Suppressor macrophage treated with lipopolysaccharide for 1 hour (primary cell): ENCODE data around the gene C16orf96.

Source experiments
- DNase-seq, 3 donors: peaks; one replicate each; pipeline ENCODE4 v3.0.0-alpha.2; 2020 to 2022

C16orf96 gene

GRCh38 chr16:4525634-4526277 is 30.4 kb upstream of the C16orf96 start:
- DNase-seq = no peak

DNA sequence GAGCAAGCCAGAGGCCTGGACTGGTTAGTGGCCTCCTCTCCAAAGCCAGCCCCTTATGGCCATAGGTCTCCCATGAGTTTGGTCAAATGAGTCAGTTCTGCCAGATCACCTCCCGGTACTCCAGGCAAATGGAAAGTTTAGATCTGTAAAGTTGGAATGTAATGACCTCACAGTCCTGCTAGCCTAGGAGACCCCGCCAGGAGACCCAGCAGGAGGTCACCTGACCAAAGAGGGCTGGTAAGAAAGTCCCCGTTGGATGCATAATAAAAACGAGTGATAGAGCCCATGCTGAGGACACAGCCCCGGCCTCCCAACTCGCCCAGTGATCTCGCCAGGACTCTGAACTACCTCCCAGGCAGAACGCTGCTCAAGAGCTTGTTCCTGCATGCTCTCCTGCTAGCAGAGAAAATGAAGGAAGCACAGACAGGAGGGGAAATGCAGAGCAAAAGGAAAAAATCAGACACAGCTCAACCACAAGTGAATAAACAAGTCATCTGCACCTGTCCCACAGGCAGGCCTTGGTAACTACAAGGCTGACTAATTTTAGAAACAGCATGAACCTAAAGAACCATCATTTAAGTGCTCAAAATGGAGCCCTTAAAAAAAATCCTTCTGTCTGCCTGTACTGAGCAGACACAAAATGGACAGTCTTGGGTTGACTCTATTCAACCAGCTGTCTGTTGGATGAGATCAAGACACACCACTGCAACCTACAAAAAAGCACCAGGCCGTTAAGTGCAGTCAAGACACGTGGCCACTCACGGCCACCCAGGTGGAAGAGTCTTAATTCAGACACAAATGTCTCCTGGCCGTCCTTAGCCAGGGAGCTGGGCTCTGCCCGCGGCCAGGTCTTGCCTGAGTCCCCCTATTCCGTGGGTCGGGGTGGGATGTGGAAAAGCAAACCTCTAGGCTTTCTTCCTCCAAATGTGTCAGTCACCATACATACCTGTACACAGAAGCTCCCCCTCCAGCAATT is 26.8 kb upstream of the C16orf96 start:
- DNase-seq = no peak

DNA sequence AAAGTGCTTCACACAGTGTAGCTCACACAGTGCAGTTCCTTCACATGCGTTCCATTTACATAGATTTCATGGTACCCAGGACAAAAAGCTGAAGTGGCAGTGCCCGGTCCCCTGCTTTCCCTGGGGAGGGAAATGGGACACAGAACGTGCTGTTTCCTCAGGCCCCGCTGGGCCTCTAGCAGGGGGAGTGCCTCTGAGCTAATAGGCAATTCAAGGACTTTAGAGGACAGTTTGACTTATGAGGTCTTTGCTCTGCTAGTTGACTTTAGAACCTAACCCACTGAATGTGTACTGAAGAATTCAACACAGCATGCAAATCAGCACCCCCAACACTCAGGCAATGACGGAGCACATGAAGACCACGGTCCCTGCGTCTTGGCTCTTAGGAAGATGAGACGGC is 24.3 kb upstream of the C16orf96 start:
- no peak for DNase-seq

DNA sequence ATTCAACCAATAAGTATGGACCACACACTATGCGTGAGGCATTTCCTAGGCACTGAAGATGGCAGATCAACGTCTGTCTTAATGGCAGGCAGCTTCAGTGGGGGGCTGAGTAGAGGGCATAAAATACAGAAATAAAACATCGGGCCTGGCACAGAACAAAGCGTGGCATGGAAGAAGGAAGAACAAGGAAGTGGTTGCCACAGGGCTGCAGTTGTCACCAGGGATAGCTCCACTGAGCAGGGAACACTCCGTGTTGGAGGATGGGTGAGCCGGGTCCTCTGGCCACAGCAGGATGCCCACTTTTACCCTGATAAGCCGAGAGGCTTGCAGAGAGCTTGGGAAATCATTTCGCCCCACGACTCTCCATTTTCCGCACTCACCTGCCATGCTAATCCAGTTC is 23.9 kb upstream of the C16orf96 start:
- DNase-seq = no peak

- DNase-seq = no peak
Measured at GRCh38 chr16:4533490-4533889, 22.6 kb upstream of the C16orf96 start.

DNA sequence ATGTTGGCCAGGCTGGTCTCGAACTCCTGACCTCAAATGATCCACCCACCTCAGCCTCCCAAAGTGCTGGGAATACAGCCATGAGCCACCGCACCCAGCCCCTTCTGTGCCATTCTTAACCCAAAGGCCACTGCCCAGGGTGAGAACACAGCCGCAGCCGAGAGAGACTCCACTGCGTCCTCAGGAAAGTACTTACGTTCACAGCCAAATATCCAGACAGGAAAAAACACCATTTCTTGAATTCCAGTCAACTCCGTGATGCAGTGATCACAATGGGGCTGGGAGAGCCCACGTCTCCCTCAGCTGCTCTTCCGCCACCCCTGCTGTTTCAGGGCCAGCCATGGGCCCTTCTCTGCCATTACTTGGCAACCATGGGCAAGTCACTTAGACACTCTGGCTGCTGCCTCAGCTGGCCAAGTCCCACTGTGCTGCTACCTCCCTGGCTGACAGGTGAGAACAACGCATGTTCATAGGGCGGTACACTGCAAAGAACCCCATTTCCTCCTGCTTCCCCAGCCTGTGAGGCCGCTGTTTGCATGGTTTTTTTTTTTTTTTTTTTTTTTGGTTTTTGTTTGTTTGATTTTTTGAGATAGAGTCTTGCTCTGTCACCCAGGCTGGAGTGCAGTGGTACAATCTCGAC is 21.9 kb upstream of the C16orf96 start:
- no peak for DNase-seq

DNA sequence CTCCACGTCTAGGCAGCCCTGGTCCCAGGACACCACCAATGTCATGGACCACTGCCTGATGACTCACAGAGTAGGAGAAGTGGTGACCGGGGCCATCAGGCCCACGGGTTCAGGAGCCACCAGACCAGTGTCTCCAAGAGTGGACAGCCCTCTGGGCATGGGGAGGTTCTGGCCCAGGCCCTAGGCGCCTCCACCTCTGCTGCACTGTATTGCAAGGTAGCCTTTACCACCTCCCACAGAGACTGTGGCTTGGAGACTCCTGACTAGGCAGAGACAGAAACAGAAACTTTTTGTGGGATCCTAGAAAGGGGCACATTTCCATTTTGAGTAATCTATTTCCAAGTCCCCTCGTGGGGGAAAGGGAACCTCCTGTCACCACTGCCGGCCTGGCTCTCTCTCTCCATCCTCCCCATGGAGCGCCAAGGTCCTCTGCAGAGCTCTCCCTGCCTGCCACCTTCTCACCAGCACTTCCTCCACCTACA is 20.5 kb upstream of the C16orf96 start:
- DNase-seq = peak in 2 of 3 donors; percentile 17 to 22

GRCh38 chr16:4536391-4537106 is 19.6 kb upstream of the C16orf96 start:
- no peak for DNase-seq

GRCh38 chr16:4537376-4538343 is 18.5 kb upstream of the C16orf96 start:
- peak in 2 of 3 donors; percentile 27 to 60 for DNase-seq

GRCh38 chr16:4538350-4539235 is 17.5 kb upstream of the C16orf96 start, which contains the start of gene CDIP1:
TSS of gene CDIP1 (minus strand) at chr16:4538773. CDS start at chr16:4514130, 24,643 bp downstream.
- DNase-seq = peak; percentile 98 to 100 (median 100)

DNA sequence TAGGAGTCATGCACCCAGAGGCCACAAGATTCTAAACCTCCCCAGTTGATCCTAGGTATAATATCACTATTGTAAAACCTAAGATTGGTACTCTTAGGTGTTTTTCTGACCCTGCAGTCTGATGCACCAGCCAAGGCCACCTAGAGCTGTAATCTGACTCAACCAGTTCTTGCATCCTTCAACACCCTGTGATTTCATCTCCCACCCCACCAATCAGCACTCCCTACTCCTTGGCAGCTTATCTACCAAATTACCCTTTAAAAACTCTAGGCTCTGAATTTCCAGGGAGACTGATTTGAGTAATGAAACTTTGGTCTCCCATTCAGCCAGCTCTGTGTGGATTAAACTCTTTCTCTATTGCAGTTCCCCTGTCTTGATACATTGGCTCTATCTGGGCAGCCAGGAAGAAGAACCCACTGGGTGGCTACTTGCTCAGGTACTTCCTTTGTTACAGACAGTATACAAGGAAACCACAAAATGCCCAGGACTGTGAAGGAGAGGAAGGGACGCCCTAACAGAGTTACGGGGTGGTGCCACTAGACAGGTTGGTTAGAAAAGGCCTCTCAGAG is 16.3 kb upstream of the C16orf96 start:
- DNase-seq = no peak

DNA sequence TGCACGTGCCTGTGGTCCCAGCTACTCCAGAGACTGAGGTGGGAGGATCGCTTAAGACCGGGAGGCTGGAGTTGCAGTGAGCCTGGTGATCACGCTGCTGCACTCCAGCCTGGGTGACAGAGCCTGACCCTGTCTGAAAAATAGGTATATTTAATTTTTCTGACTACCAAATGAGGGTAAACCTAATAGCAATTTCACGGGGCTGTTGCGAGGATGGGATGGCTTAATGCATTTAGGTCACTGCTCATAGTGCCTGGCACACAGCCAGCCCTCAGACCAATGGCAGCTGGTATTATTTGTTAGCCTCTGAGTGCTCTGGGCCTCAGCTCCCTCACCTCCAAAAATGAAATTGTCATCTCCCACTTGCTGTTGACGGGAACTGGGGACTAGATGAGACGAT is 11.7 kb upstream of the C16orf96 start:
- DNase-seq = no peak

- no peak for DNase-seq
Measured at GRCh38 chr16:4548124-4548523, 8.0 kb upstream of the C16orf96 start.

GRCh38 chr16:4550591-4550990 is 5.5 kb upstream of the C16orf96 start:
- DNase-seq = no peak

GRCh38 chr16:4552541-4552940 is 3.6 kb upstream of the C16orf96 start:
- DNase-seq = no peak

- DNase-seq = no peak
Measured at GRCh38 chr16:4556580-4556979, 440 bp downstream of the C16orf96 start.

- DNase-seq = no peak
Measured at GRCh38 chr16:4557973-4558372, 1.8 kb downstream of the C16orf96 start.

- DNase-seq = no peak
Measured at GRCh38 chr16:4561596-4561995, 5.5 kb downstream of the C16orf96 start.

DNA sequence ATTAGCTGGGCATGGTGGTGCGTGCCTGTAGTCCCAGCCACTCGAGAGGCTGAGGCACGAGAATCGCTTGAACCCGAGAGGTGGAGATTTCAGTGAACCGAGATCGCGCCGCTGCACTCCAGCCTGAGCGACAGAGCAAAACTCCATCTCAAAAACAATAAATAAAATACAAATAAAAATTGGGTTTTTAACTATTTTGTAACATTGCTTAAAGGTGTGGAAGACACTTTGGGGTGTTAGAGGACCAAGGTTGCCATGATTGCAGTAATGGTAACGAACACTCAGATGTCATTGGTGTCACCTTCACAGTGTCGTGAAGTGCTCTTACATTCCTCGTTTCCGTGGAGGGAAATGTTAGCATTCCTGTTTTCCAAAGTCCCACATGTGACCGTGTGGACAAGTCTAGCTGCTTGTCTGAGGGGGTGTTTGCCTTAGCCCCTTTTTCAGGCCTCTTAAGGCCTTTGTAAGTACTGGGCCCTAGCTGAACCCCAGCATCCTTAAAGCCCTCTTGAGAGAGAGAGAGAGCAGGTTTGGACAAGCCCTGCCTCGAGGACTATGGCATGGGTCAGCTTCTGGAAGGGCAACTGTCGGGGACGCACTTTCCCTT is 8.6 kb downstream of the C16orf96 start:
- DNase-seq = no peak

DNA sequence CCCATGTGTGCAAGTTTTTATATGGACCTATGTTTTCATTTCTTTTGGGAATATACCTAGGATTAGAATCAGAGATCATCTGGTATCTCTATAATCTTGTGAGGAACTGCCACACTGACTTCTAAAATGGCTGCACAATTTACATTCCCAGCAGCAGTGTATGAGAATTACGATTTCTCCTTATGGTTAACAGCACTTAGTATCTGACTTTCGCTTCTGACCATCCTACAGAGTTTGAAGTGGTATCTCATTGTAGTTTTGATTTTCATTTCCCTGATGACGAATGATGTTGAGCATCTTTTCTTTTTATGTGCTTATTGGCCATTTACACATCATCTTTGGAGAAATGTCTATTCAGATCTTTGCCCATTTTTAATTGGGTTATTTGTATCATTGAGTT is 10.0 kb downstream of the C16orf96 start:
- no peak for DNase-seq
